Trophoblast cell (in vitro differentiated cells and primary cell): ENCODE data around the gene TMEM178B.
"Not testable (repeated sequence)": the region's sequence is repeated elsewhere in the genome, so short reads cannot be mapped to it uniquely, and the experiment has no call there.

Source experiments
- DNase-seq, 2 donors: peaks; one replicate each; pipeline ENCODE4 v3.0.0-alpha.2; 2016
- H2AFZ ChIP-seq: 2 replicates; pipeline ENCODE4 v1.6.1; 2013; ENCODE audit warnings: low read length, moderate library complexity, mild to moderate bottlenecking; ENCODE audit not compliant: insufficient read depth, poor library complexity
- H2AK5ac ChIP-seq: 2 replicates; pipeline ENCODE4 v1.6.1; 2013; ENCODE audit warnings: mild to moderate bottlenecking, low read length
- H2BK120ac ChIP-seq: 2 replicates; pipeline ENCODE4 v1.6.1; 2013; ENCODE audit warnings: low read length, mild to moderate bottlenecking, moderate library complexity; ENCODE audit not compliant: insufficient read depth, poor library complexity
- H2BK12ac ChIP-seq: 2 replicates; pipeline ENCODE4 v1.6.1; 2013; ENCODE audit warnings: mild to moderate bottlenecking, low read length, moderate library complexity
- H2BK5ac ChIP-seq: 2 replicates; pipeline ENCODE4 v1.6.1; 2013; ENCODE audit warnings: low read length, low read depth, moderate library complexity, mild to moderate bottlenecking; ENCODE audit not compliant: poor library complexity
- H3K14ac ChIP-seq: 2 replicates; pipeline ENCODE4 v1.6.1; 2013; ENCODE audit warnings: mild to moderate bottlenecking, low read length
- H3K18ac ChIP-seq: 2 replicates; pipeline ENCODE4 v1.6.1; 2013; ENCODE audit warnings: mild to moderate bottlenecking, low read length
- H3K23ac ChIP-seq: 2 replicates; pipeline ENCODE4 v1.6.1; 2013; ENCODE audit warnings: low read length
- H3K27ac ChIP-seq: 2 replicates; pipeline ENCODE4 v1.5.1; 2013; ENCODE audit warnings: low read depth, mild to moderate bottlenecking, inconsistent platforms, low read length, moderate library complexity
- H3K27me3 ChIP-seq: 2 replicates; pipeline ENCODE4 v1.6.1; 2013; ENCODE audit warnings: inconsistent platforms, mild to moderate bottlenecking, low read length, moderate library complexity; ENCODE audit not compliant: insufficient read depth
- H3K36me3 ChIP-seq, 2 experiments: 1 replicate in 1 of 2; 2 replicates in 1 of 2; pipeline ENCODE4 v1.6.1; 2013; ENCODE audit warnings: low read length in 2 of 2, mild to moderate bottlenecking in 2 of 2, moderate library complexity in 1 of 2; ENCODE audit not compliant: insufficient read depth in 2 of 2, control insufficient read depth in 1 of 2
- H3K4ac ChIP-seq: 2 replicates; pipeline ENCODE4 v1.6.1; 2013; ENCODE audit warnings: low read depth, mild to moderate bottlenecking, low read length, moderate library complexity
- H3K4me1 ChIP-seq, 2 experiments: 1 replicate in 1 of 2; 2 replicates in 1 of 2; pipeline ENCODE4 v1.6.1; 2013; ENCODE audit warnings: low read length in 2 of 2, mild to moderate bottlenecking in 2 of 2, moderate library complexity in 1 of 2; ENCODE audit not compliant: insufficient read depth in 2 of 2, control insufficient read depth in 1 of 2
- H3K4me2 ChIP-seq: 2 replicates; pipeline ENCODE4 v1.6.1; 2013; ENCODE audit warnings: inconsistent platforms, mild to moderate bottlenecking, low read length, moderate library complexity
- H3K4me3 ChIP-seq: 2 replicates; pipeline ENCODE4 v1.5.1; 2013; ENCODE audit warnings: mild to moderate bottlenecking, low read depth, low read length, inconsistent platforms
- H3K79me1 ChIP-seq: one replicate; pipeline ENCODE4 v1.6.1; 2013; ENCODE audit warnings: low read length
- H3K79me2 ChIP-seq: 2 replicates; pipeline ENCODE4 v1.6.1; 2013; ENCODE audit warnings: low read length, mild to moderate bottlenecking; ENCODE audit not compliant: control insufficient read depth, insufficient read depth, poor library complexity
- H3K9ac ChIP-seq: 2 replicates; pipeline ENCODE4 v1.6.1; 2013; ENCODE audit warnings: mild to moderate bottlenecking, low read length
- H3K9me3 ChIP-seq: 2 replicates; pipeline ENCODE4 v1.6.1; 2013; ENCODE audit warnings: low read depth, mild to moderate bottlenecking, control low read depth, inconsistent platforms, low read length; ENCODE audit not compliant: insufficient read depth
- H4K12ac ChIP-seq: 2 replicates; pipeline ENCODE4 v1.6.1; 2013; ENCODE audit warnings: low read depth, mild to moderate bottlenecking, low read length, moderate library complexity
- H4K8ac ChIP-seq: 2 replicates; pipeline ENCODE4 v1.6.1; 2013; ENCODE audit warnings: low read depth, mild to moderate bottlenecking, low read length, moderate library complexity
- H4K91ac ChIP-seq: one replicate; pipeline ENCODE4 v1.6.1; 2013; ENCODE audit warnings: low read depth, mild to moderate bottlenecking, low read length, moderate library complexity
- WGBS: extraction: QIAGEN DNeasy Blood & Tissue Kit; methylation state at CpG from one replicate; pipeline ENCODE4 v1.1.7; 2013; ENCODE audit warnings: missing lambda C conversion rate; ENCODE audit not compliant: insufficient read length, insufficient coverage; ENCODE audit errors: extremely low coverage; 5-methylcytosine and 5-hydroxymethylcytosine counted together

Gene TMEM178B

DNA sequence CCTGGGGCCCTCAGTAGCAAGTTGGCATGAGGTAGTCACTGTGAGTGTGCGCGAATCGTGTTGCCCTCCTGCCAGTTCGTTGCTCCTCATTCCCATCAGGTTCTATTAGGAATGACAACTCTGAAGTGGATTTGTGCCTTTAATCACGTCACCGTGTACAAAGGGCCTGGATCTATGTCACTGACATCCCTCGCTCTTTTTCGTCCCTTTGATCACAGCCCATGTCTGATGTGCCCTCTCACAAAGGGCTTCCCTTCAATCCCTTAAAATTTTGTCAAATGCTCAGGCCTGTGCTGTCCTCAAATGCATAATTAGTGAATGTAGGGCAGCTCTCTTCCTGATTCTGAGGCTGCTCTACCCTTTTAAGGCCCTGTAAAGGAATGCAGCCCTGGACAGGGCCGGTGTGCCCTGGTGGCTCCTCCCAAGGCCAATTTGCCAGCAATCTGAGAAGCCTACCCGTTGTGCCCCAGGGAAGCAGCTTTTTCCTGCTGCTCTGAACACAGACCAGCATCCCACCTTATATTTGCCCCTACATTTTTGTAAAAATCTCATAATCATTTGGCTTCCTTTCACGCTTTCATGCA is 93.6 kb downstream of the TMEM178B start:
- no CpG with 5 or more reads among the region's 11 CpGs for WGBS
- no peak overlapping the region for H3K18ac ChIP-seq
- no peak for DNase-seq
- no peaks in the 10 kb centered on the region for H3K36me3 ChIP-seq
- H3K27ac ChIP-seq: no peak overlapping the region
- H2BK120ac ChIP-seq: no peak overlapping the region
- no peak overlapping the region for H4K12ac ChIP-seq
- H3K14ac ChIP-seq: no peak overlapping the region
- no peak overlapping the region for H2AK5ac ChIP-seq
- H2BK12ac ChIP-seq: no peak overlapping the region
- no peak overlapping the region for H4K8ac ChIP-seq
- H3K9me3 ChIP-seq: peaks cover 3% of the 10 kb centered on the region
- H2AFZ ChIP-seq: no peak overlapping the region
- H3K4me3 ChIP-seq: no peak overlapping the region
- H3K79me2 ChIP-seq: no peaks in the 10 kb centered on the region
- no peaks in the 10 kb centered on the region for H3K79me1 ChIP-seq
- H3K4me2 ChIP-seq: no peak overlapping the region
- no peak overlapping the region for H2BK5ac ChIP-seq
- H3K4me1 ChIP-seq: no peaks in the 10 kb centered on the region
- no peak overlapping the region for H4K91ac ChIP-seq
- H3K4ac ChIP-seq: no peak overlapping the region
- H3K9ac ChIP-seq: no peak overlapping the region
- no peak overlapping the region for H3K23ac ChIP-seq
- H3K27me3 ChIP-seq: no peaks in the 10 kb centered on the region

DNA sequence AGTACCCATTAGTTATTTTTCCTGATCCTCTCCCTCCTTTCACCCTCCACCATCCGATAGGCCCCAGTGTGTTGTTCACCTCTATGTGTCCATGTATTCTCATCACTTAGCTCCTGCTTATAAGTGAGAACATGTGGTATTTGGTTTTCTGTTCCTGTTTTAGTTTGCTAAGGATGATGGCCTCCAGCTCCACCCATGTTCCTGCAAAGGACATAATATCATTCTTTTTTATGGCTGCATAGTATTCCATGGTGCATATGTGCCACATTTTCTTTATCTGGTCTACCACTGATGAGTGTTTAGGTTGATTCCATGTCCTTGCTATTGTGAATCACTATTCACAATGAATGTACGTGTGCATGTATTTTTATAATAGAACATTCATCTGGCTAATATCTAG is 95.3 kb downstream of the TMEM178B start:
- H3K36me3 ChIP-seq, H4K8ac ChIP-seq, H3K18ac ChIP-seq, H4K12ac ChIP-seq, H3K27me3 ChIP-seq, H3K4me3 ChIP-seq, H2BK5ac ChIP-seq, H3K14ac ChIP-seq, H3K4me2 ChIP-seq, H3K4me1 ChIP-seq, H3K4ac ChIP-seq, H4K91ac ChIP-seq, H2BK12ac ChIP-seq, H3K79me2 ChIP-seq, DNase-seq, H3K79me1 ChIP-seq, H3K23ac ChIP-seq, H2AFZ ChIP-seq, H3K9ac ChIP-seq, H3K9me3 ChIP-seq, H2AK5ac ChIP-seq, H2BK120ac ChIP-seq, H3K27ac ChIP-seq: not testable (repeated sequence)
- no CpG with 5 or more reads among the region's 2 CpGs for WGBS

DNA sequence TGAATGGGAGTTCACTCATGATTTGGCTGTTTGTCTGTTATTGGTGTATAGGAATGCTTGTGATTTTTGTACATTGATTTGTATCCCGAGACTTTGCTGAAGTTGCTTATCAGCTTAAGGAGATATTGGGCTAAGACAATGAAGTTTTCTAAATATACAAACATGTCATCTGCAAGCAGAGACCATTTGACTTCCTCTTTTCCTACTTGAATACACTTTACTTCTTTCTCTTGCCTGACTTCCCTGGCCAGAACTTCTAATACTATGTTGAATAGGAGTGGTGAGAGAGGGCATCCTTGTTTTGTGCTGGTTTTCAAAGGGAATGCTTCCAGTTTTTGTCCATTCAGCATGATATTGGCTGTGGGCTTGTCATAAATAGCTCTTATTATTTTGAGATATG is 101.9 kb downstream of the TMEM178B start:
- not testable (repeated sequence) for H4K91ac ChIP-seq, H3K36me3 ChIP-seq, H2BK120ac ChIP-seq, H3K18ac ChIP-seq, H3K4me3 ChIP-seq, H3K4me1 ChIP-seq, H3K14ac ChIP-seq, H3K4me2 ChIP-seq, H4K8ac ChIP-seq, H3K79me2 ChIP-seq, DNase-seq, H3K79me1 ChIP-seq, H3K27ac ChIP-seq, H3K9ac ChIP-seq, H3K9me3 ChIP-seq, H2AFZ ChIP-seq, H3K4ac ChIP-seq, H3K23ac ChIP-seq, H4K12ac ChIP-seq, H3K27me3 ChIP-seq, H2AK5ac ChIP-seq, H2BK5ac ChIP-seq, H2BK12ac ChIP-seq
- no CpG with 5 or more reads among the region's 1 CpG for WGBS

DNA sequence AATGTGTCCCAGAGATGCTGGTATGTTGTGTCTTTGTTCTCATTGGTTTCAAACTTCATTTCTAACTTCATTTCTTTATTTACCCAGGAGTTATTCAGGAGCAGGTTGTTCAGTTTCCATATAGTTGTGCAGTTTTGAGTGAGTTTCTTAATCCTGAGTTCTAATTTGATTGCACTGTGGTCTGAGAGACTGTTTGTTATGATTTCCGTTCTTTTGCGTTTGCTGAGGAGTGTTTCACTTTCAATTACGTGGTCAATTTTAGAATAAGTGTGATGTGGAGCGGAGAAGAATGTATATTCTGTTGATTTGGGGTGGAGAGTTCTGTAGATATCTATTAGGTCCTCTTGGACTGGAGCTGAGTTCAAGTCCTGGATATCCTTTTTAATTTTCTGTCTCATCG is 103.3 kb downstream of the TMEM178B start:
- not testable (repeated sequence) for H2BK120ac ChIP-seq, H3K14ac ChIP-seq, H3K27ac ChIP-seq, H3K23ac ChIP-seq, H2BK5ac ChIP-seq, H3K36me3 ChIP-seq, H2AFZ ChIP-seq, H4K8ac ChIP-seq, H3K4ac ChIP-seq, H3K9ac ChIP-seq, H3K79me2 ChIP-seq, H2AK5ac ChIP-seq, H3K9me3 ChIP-seq, H3K4me1 ChIP-seq, H3K18ac ChIP-seq, H3K4me2 ChIP-seq, DNase-seq, H3K4me3 ChIP-seq, H2BK12ac ChIP-seq, H3K27me3 ChIP-seq, H4K91ac ChIP-seq, H3K79me1 ChIP-seq, H4K12ac ChIP-seq
- WGBS: no CpG with 5 or more reads among the region's 5 CpGs
